Mesenchymal stem cell (in vitro differentiated cells and primary cell): ENCODE measurements around the gene CAPN5.

Experiments
- DNase-seq: peaks from one replicate; pipeline ENCODE4 v3.0.0-alpha.2; 2013
- H2AFZ ChIP-seq: one replicate; pipeline ENCODE4 v1.6.1; 2013; ENCODE audit warnings: low read depth, mild to moderate bottlenecking, control low read depth, inconsistent platforms, low read length, moderate library complexity
- H2AK5ac ChIP-seq: 2 replicates; pipeline ENCODE4 v1.6.1; 2013; ENCODE audit warnings: low read length, moderate library complexity, mild to moderate bottlenecking, inconsistent platforms; ENCODE audit not compliant: severe bottlenecking
- H2BK120ac ChIP-seq: one replicate; pipeline ENCODE4 v1.6.1; 2013; ENCODE audit warnings: low read depth, mild to moderate bottlenecking, inconsistent platforms, low read length, moderate library complexity
- H2BK12ac ChIP-seq, 2 experiments: one replicate each; pipeline ENCODE4 v1.6.1; 2013; ENCODE audit warnings: inconsistent platforms in 2 of 2, low read length in 2 of 2, mild to moderate bottlenecking in 2 of 2, moderate library complexity in 2 of 2, control low read depth in 1 of 2
- H2BK15ac ChIP-seq: one replicate; pipeline ENCODE4 v1.6.1; 2013; ENCODE audit warnings: mild to moderate bottlenecking, low read depth, inconsistent platforms; ENCODE audit not compliant: poor library complexity, severe bottlenecking
- H2BK5ac ChIP-seq: 2 replicates; pipeline ENCODE4 v1.6.1; 2013; ENCODE audit warnings: low read depth, mild to moderate bottlenecking, low read length, control low read depth, inconsistent platforms; ENCODE audit not compliant: poor library complexity, severe bottlenecking
- H3K14ac ChIP-seq, 2 experiments: one replicate each; pipeline ENCODE4 v1.6.1; 2013; ENCODE audit warnings: inconsistent platforms in 2 of 2, low read length in 2 of 2, control low read depth in 1 of 2, mild to moderate bottlenecking in 1 of 2, moderate library complexity in 1 of 2
- H3K18ac ChIP-seq, 2 experiments: one replicate each; pipeline ENCODE4 v1.6.1; 2013; ENCODE audit warnings: inconsistent platforms in 2 of 2, low read length in 2 of 2, control low read depth in 1 of 2, low read depth in 1 of 2, mild to moderate bottlenecking in 1 of 2
- H3K23ac ChIP-seq, 2 experiments: one replicate each; pipeline ENCODE4 v1.6.1; 2013; ENCODE audit warnings: inconsistent platforms in 2 of 2, low read length in 2 of 2, mild to moderate bottlenecking in 2 of 2, moderate library complexity in 2 of 2, control low read depth in 1 of 2
- H3K27ac ChIP-seq: 2 replicates; pipeline ENCODE4 v1.5.1; 2013; ENCODE audit warnings: mild to moderate bottlenecking, moderate library complexity, low read length, control low read depth, inconsistent platforms; ENCODE audit not compliant: poor library complexity, severe bottlenecking
- H3K27me3 ChIP-seq, 2 experiments: 2 replicates each; pipeline versions ENCODE4 v1.6.1 to v1.7.0; 2013; ENCODE audit warnings: low read length in 2 of 2, mild to moderate bottlenecking in 2 of 2, moderate library complexity in 2 of 2, control low read depth in 1 of 2, inconsistent platforms in 1 of 2; ENCODE audit not compliant: control insufficient read depth in 1 of 2, insufficient read depth in 1 of 2
- H3K36me3 ChIP-seq, 2 experiments: 2 replicates each; pipeline versions ENCODE4 v1.6.1 to v1.7.0; 2013; ENCODE audit warnings: low read length in 2 of 2, control low read depth in 1 of 2, inconsistent platforms in 1 of 2, low read depth in 1 of 2, mild to moderate bottlenecking in 1 of 2; ENCODE audit not compliant: insufficient read depth in 2 of 2, control insufficient read depth in 1 of 2
- H3K4ac ChIP-seq, 2 experiments: one replicate each; pipeline ENCODE4 v1.6.1; 2013; ENCODE audit warnings: inconsistent platforms in 2 of 2, low read length in 2 of 2, mild to moderate bottlenecking in 2 of 2, moderate library complexity in 2 of 2, control low read depth in 1 of 2, low read depth in 1 of 2
- H3K4me1 ChIP-seq: 2 replicates; pipeline ENCODE4 v1.6.1; 2013; ENCODE audit warnings: low read depth, low read length, control low read depth; ENCODE audit not compliant: control insufficient read depth, insufficient read depth
- H3K4me2 ChIP-seq: 2 replicates; pipeline ENCODE4 v1.6.1; 2013; ENCODE audit warnings: low read length, mild to moderate bottlenecking, inconsistent platforms; ENCODE audit not compliant: poor library complexity, severe bottlenecking
- H3K4me3 ChIP-seq, 2 experiments: 2 replicates each; pipeline versions ENCODE4 v1.5.1 to v1.7.0; 2013; ENCODE audit warnings: low read length in 2 of 2, mild to moderate bottlenecking in 2 of 2, control low read depth in 1 of 2, low read depth in 1 of 2; ENCODE audit not compliant: insufficient read depth in 1 of 2
- H3K79me1 ChIP-seq: replicated peaks from 2 replicates; pipeline ENCODE4 v1.6.1; 2013; ENCODE audit warnings: mild to moderate bottlenecking, control low read depth, low read length, inconsistent platforms; ENCODE audit not compliant: poor library complexity, severe bottlenecking
- H3K9ac ChIP-seq: 2 replicates; pipeline ENCODE4 v1.7.0; 2013; ENCODE audit warnings: mild to moderate bottlenecking, low read length, moderate library complexity
- H3K9me3 ChIP-seq: 2 replicates; pipeline ENCODE4 v1.7.0; 2013; ENCODE audit warnings: mild to moderate bottlenecking, low read length; ENCODE audit not compliant: control insufficient read depth
- H4K8ac ChIP-seq: one replicate; pipeline ENCODE4 v1.6.1; 2013; ENCODE audit warnings: inconsistent platforms, mild to moderate bottlenecking, low read length, moderate library complexity
- H4K91ac ChIP-seq: one replicate; pipeline ENCODE4 v1.6.1; 2013; ENCODE audit warnings: mild to moderate bottlenecking, low read length, inconsistent platforms
- WGBS: methylation state at CpG from one replicate; pipeline ENCODE4 v1.1.7; 2013; ENCODE audit warnings: mixed read lengths; 5-methylcytosine and 5-hydroxymethylcytosine counted together

CAPN5 gene

GRCh38 chr11:77069969-77070582 lies 3.3 kb downstream of the CAPN5 start:
- Histone ChIP-seq H3K4me3 (peak overlapping the region in 1 of 2 experiments; percentile 41), H2BK15ac (no peak overlapping the region), H2BK120ac (peak overlapping the region; percentile 4), H4K8ac (no peak overlapping the region), H3K4me1 (peaks cover 43% of the 10 kb centered on the region), H3K14ac (no peak overlapping the region), H2AK5ac (no peak overlapping the region), H3K9me3 (no peaks in the 10 kb centered on the region), H3K4me2 (no peak overlapping the region), H3K9ac (peak overlapping the region; percentile 18), H3K79me1 (peaks cover 39% of the 10 kb centered on the region), H3K27ac (no peak overlapping the region), H3K23ac (peak overlapping the region in 1 of 2 experiments; percentile 18), H2BK5ac (no peak overlapping the region), H3K27me3 (no peaks in the 10 kb centered on the region), H3K4ac (no peak overlapping the region), H2BK12ac (no peak overlapping the region), H3K18ac (no peak overlapping the region), H2AFZ (no peak overlapping the region), H3K36me3 (no peaks in the 10 kb centered on the region), H4K91ac (no peak overlapping the region)
- no peak for DNase-seq
- 95% methylated on average over 8 of the region's 8 CpGs for WGBS

GRCh38 chr11:77071077-77071476 lies 4.3 kb downstream of the CAPN5 start:
- Histone ChIP-seq H2BK15ac (no peak overlapping the region), H2BK5ac (no peak overlapping the region), H3K4me3 (no peak overlapping the region), H2AK5ac (no peak overlapping the region), H3K4ac (no peak overlapping the region), H3K27me3 (no peaks in the 10 kb centered on the region), H3K9me3 (no peaks in the 10 kb centered on the region), H3K79me1 (peaks cover 43% of the 10 kb centered on the region), H3K36me3 (no peaks in the 10 kb centered on the region), H3K4me2 (no peak overlapping the region), H3K4me1 (peaks cover 38% of the 10 kb centered on the region), H3K23ac (no peak overlapping the region), H3K9ac (no peak overlapping the region), H2AFZ (no peak overlapping the region), H4K8ac (no peak overlapping the region), H3K18ac (no peak overlapping the region), H2BK12ac (peak overlapping the region in 1 of 2 experiments; percentile 1), H3K14ac (no peak overlapping the region), H2BK120ac (no peak overlapping the region), H4K91ac (no peak overlapping the region), H3K27ac (no peak overlapping the region)
- DNase-seq: no peak
- 85% methylated on average over 7 of the region's 7 CpGs for WGBS

GRCh38 chr11:77071671-77072605 lies 5.2 kb downstream of the CAPN5 start:
- DNase-seq: peak; percentile 29
- Histone ChIP-seq H3K79me1 (peaks cover 43% of the 10 kb centered on the region), H2BK15ac (no peak overlapping the region), H3K9ac (peak overlapping the region; percentile 89), H3K4me2 (no peak overlapping the region), H3K4me3 (peak overlapping the region in 1 of 2 experiments; percentile 31), H3K23ac (peak overlapping the region in 1 of 2 experiments; percentile 65), H2AFZ (no peak overlapping the region), H3K14ac (peak overlapping the region in 1 of 2 experiments; percentile 66), H3K9me3 (no peaks in the 10 kb centered on the region), H2BK120ac (no peak overlapping the region), H2BK12ac (peak overlapping the region; percentile 69 to 80), H3K18ac (peak overlapping the region; percentile 60 to 92), H3K27me3 (no peaks in the 10 kb centered on the region), H2BK5ac (no peak overlapping the region), H4K8ac (peak overlapping the region; percentile 45), H3K36me3 (no peaks in the 10 kb centered on the region), H3K4ac (peak overlapping the region; percentile 58 to 62), H3K4me1 (peaks cover 36% of the 10 kb centered on the region), H4K91ac (peak overlapping the region; percentile 65), H3K27ac (no peak overlapping the region), H2AK5ac (no peak overlapping the region)
- WGBS: 64% methylated on average over 13 of the region's 15 CpGs

- H3K23ac ChIP-seq: no peak overlapping the region
- peak overlapping the region; percentile 78 for H4K8ac ChIP-seq
- 62% methylated on average over 8 of the region's 8 CpGs for WGBS
- H4K91ac ChIP-seq: peak overlapping the region; percentile 87
- H3K9ac ChIP-seq: peak overlapping the region; percentile 89
- H3K36me3 ChIP-seq: no peaks in the 10 kb centered on the region
- H2BK5ac ChIP-seq: no peak overlapping the region
- no peak for DNase-seq
- H3K4ac ChIP-seq: peak overlapping the region; percentile 30 to 38
- H3K79me1 ChIP-seq: peaks cover 37% of the 10 kb centered on the region
- peaks cover under 1% of the 10 kb centered on the region for H3K9me3 ChIP-seq
- peak overlapping the region in 1 of 2 experiments; percentile 21 for H3K14ac ChIP-seq
- peak overlapping the region; percentile 39 for H2BK120ac ChIP-seq
- peak overlapping the region; percentile 73 for H2BK15ac ChIP-seq
- peak overlapping the region in 1 of 2 experiments; percentile 31 for H3K4me3 ChIP-seq
- peaks cover 30% of the 10 kb centered on the region for H3K4me1 ChIP-seq
- H2AFZ ChIP-seq: no peak overlapping the region
- peak overlapping the region; percentile 60 to 79 for H3K18ac ChIP-seq
- no peak overlapping the region for H3K4me2 ChIP-seq
- peak overlapping the region; percentile 63 for H3K27ac ChIP-seq
- H2BK12ac ChIP-seq: peak overlapping the region; percentile 7 to 33
- no peak overlapping the region for H2AK5ac ChIP-seq
- no peaks in the 10 kb centered on the region for H3K27me3 ChIP-seq
Measured at GRCh38 chr11:77072851-77073327, 6.1 kb downstream of the CAPN5 start.
